Nephron (organoid): Measurements from ENCODE around the gene DDX55.

Source experiments
- H3K27ac Mint-ChIP-seq, 3 experiments: 2 replicates each; pipeline ENCODE4 v1.8.0; 2020; ENCODE audit warnings: mixed read lengths in 3 of 3, mild to moderate bottlenecking in 2 of 3, moderate library complexity in 1 of 3
- H3K27me3 Mint-ChIP-seq: 2 replicates; pipeline ENCODE4 v1.8.0; 2021; ENCODE audit warnings: low read depth, mild to moderate bottlenecking, moderate library complexity, mixed read lengths
- H3K36me3 Mint-ChIP-seq: 2 replicates; pipeline ENCODE4 v1.8.0; 2020; ENCODE audit warnings: low read depth, mixed read lengths
- H3K4me1 Mint-ChIP-seq: 2 replicates; pipeline ENCODE4 v1.8.0; 2020; ENCODE audit warnings: mixed read lengths
- H3K4me3 Mint-ChIP-seq, 3 experiments: 2 replicates each; pipeline ENCODE4 v1.8.0; 2020; ENCODE audit warnings: mild to moderate bottlenecking in 3 of 3, mixed read lengths in 3 of 3, moderate library complexity in 2 of 3
- H3K9me3 Mint-ChIP-seq: 2 replicates; pipeline ENCODE4 v1.8.0; 2020; ENCODE audit warnings: mixed read lengths
- TF ChIP-seq, protein P1 (sequence below), 3 experiments: fragments of 200-600 bp; sonication (generic); IDR thresholded peaks; one replicate each; pipeline ENCODE4 v1.5.0; 2021; ENCODE audit warnings: antibody characterized with exemption in 3 of 3; ENCODE audit not compliant: unreplicated experiment in 3 of 3

The DDX55 gene

DNA sequence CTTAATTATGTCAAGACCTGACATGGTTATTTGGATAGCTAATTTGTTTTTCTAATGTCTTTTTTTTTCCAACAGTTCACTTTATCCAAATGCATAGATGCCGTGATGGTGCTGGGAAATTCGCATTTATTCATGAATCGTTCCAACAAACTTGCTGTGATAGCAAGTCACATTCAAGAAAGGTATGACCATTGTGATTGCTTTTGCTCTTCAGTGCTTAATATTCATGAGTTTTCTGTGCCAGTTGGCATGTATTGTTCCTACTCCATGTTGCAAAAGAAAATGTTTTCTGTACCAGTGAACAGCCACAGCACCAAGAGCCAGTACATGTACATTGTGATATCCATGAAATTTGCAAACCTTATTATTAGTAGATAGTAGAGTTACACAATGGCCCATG, 43.5 kb downstream of the DDX55 start:
- Mint-ChIP-seq H3K4me3 (no peak overlapping the region), H3K4me1 (no peaks in the 10 kb centered on the region), H3K36me3 (peaks cover 30% of the 10 kb centered on the region), H3K27me3 (no peaks in the 10 kb centered on the region), H3K27ac (no peak overlapping the region), H3K9me3 (no peaks in the 10 kb centered on the region)
- TF ChIP-seq, protein P1, sequence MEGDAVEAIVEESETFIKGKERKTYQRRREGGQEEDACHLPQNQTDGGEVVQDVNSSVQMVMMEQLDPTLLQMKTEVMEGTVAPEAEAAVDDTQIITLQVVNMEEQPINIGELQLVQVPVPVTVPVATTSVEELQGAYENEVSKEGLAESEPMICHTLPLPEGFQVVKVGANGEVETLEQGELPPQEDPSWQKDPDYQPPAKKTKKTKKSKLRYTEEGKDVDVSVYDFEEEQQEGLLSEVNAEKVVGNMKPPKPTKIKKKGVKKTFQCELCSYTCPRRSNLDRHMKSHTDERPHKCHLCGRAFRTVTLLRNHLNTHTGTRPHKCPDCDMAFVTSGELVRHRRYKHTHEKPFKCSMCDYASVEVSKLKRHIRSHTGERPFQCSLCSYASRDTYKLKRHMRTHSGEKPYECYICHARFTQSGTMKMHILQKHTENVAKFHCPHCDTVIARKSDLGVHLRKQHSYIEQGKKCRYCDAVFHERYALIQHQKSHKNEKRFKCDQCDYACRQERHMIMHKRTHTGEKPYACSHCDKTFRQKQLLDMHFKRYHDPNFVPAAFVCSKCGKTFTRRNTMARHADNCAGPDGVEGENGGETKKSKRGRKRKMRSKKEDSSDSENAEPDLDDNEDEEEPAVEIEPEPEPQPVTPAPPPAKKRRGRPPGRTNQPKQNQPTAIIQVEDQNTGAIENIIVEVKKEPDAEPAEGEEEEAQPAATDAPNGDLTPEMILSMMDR (IDR thresholded peaks at IDR 0.05; ENCODE audit: unreplicated experiment in 3 of 3): no peak

DNA sequence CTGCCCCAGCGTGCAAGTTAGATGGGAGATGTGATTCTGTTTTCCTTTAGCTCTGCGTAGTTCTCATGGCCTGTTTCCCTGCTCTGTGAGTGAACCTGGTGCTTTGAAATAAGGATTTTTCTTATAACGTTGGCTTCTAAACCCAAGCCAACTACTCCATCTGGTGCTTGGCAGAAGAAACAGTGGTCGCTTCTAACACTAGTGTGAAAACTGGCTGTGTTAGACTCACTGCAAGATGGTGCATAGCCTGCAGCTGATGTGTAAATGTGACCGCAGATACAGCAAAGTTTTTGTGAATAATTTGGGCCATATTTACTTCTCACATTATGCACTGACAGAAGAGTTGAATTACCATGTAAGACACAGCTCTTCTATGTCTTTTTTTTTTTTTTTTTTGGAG, 44.0 kb downstream of the DDX55 start:
- Mint-ChIP-seq H3K4me1 (no peaks in the 10 kb centered on the region), H3K27ac (no peak overlapping the region)

DNA sequence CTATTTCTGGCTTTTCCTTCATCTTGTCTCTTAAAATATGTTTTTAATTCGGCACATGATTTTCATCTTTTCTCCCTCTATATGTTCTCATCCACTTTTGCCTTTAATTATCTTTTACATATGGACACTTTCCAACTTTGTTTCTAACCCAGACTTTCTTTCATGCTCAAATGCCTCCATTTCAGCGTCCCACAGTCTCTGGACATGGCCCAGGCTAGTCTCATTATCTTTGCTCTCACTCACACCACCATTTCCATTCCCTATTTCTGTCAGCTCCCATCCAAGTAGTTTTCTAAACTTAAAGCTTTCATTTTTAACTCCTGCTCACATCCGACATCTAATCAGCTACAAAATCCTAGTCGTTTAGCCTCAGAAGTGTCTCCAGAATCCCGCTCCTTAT, 46.5 kb downstream of the DDX55 start:
- TF ChIP-seq, protein P1 (IDR thresholded peaks at IDR 0.05; ENCODE audit: unreplicated experiment in 3 of 3): no peak
- no peaks in the 10 kb centered on the region for H3K27me3 Mint-ChIP-seq
- no peaks in the 10 kb centered on the region for H3K9me3 Mint-ChIP-seq
- no peaks in the 10 kb centered on the region for H3K4me1 Mint-ChIP-seq
- H3K27ac Mint-ChIP-seq: no peak overlapping the region
- H3K36me3 Mint-ChIP-seq: peaks cover 47% of the 10 kb centered on the region
- no peak overlapping the region for H3K4me3 Mint-ChIP-seq

More for the DNA sequence above, 44.0 kb downstream of the DDX55 start:
- H3K36me3 Mint-ChIP-seq: peaks cover 35% of the 10 kb centered on the region
- no peaks in the 10 kb centered on the region for H3K9me3 Mint-ChIP-seq
- no peaks in the 10 kb centered on the region for H3K27me3 Mint-ChIP-seq
- H3K4me3 Mint-ChIP-seq: no peak overlapping the region
- TF ChIP-seq, protein P1 (IDR thresholded peaks at IDR 0.05; ENCODE audit: unreplicated experiment in 3 of 3): no peak

DNA sequence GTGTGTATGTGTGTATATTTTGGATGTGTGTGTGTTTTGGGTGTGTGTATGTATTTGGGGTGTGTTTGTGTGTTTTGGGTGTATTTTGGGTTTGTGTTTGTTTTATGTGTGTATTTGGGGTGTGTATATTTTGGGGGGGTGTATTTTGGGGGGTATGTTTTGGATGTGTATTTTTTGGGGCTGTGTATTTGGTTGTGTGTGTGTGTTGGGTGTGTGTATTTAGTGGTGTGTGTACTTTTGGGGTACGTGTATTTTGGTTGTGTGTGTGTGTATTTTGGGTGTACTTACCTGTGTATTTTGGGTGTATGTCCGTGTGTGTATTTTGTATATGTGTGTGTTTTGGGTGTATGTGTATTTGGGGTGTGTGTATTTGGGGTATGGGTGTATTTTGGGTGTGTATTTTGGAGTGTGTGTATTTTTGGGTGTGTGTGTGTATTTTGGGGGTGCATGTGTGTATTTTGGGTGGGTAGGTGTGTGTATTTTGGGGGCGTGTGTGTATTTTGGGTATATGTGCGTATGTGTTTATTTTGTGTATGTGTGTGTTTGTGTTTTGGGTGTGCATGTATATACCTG, 52.3 kb downstream of the DDX55 start:
- no peak overlapping the region for H3K4me3 Mint-ChIP-seq
- TF ChIP-seq, protein P1 (IDR thresholded peaks at IDR 0.05; ENCODE audit: unreplicated experiment in 3 of 3): no peak
- no peak overlapping the region for H3K27ac Mint-ChIP-seq
- no peaks in the 10 kb centered on the region for H3K27me3 Mint-ChIP-seq
- no peaks in the 10 kb centered on the region for H3K4me1 Mint-ChIP-seq
- peaks cover 48% of the 10 kb centered on the region for H3K36me3 Mint-ChIP-seq
- no peaks in the 10 kb centered on the region for H3K9me3 Mint-ChIP-seq

DNA sequence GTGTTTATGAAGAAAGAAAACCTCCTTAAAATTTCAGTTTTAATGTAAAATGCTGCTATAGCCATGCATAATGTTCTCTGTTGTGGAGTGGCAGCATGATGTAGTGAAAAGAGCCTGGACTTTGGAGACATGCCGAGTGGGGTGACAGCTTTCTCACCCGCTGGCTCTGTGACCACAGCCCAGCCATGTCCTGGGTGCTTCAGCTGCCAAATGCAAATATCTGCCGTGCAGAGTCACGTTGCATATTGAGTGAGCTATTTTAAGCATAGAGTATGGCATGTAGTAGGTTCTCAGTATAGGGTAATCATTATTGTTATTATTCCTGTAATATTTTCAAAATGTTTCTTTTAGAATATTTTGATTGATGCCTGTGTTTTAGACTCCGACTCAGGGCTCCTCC, 53.5 kb downstream of the DDX55 start:
- no peaks in the 10 kb centered on the region for H3K27me3 Mint-ChIP-seq
- no peak overlapping the region for H3K4me3 Mint-ChIP-seq
- no peaks in the 10 kb centered on the region for H3K4me1 Mint-ChIP-seq
- peaks cover 52% of the 10 kb centered on the region for H3K36me3 Mint-ChIP-seq
- TF ChIP-seq, protein P1 (IDR thresholded peaks at IDR 0.05; ENCODE audit: unreplicated experiment in 3 of 3): no peak
- no peak overlapping the region for H3K27ac Mint-ChIP-seq
- H3K9me3 Mint-ChIP-seq: no peaks in the 10 kb centered on the region

DNA sequence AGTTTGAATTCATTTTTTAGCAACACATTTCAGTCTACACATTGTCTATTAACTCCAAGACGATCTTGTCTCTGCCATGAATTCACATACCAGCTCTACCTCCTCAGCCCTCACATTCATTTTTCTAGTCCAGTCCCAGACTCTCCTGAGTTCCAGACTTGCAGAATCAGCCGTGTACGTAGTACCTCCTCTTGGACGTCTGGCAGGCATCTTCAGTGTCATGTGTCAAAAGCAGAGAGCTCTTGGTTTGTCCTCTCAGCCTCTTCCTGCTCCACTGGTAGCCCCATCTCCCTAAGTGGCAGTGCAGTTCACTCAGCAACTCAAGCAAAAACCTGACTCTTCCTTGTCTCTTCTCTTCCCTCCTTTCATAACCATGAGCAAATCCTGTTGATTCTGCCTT, 54.5 kb downstream of the DDX55 start:
- Mint-ChIP-seq H3K36me3 (peaks cover 50% of the 10 kb centered on the region), H3K4me1 (no peaks in the 10 kb centered on the region), H3K27me3 (no peaks in the 10 kb centered on the region), H3K27ac (no peak overlapping the region), H3K4me3 (no peak overlapping the region), H3K9me3 (no peaks in the 10 kb centered on the region)
- TF ChIP-seq, protein P1 (IDR thresholded peaks at IDR 0.05; ENCODE audit: unreplicated experiment in 3 of 3): no peak
